Activated T-cell treated with anti-CD3 and anti-CD28 coated beads, Interleukin-2, amount 50 U/mL, for 24 hours (primary cell): ENCODE results near the gene NRL.
"Not testable (repeated sequence)": the region's sequence is repeated elsewhere in the genome, so short reads cannot be mapped to it uniquely, and the experiment has no call there.

Source experiments
- DNase-seq: peaks from one replicate; pipeline ENCODE4 v3.0.0-alpha.2; 2020
- H3K27ac Mint-ChIP-seq: 2 replicates; pipeline ENCODE4 v1.8.0; 2020; ENCODE audit warnings: mild to moderate bottlenecking, mixed read lengths
- H3K27me3 Mint-ChIP-seq: 2 replicates; pipeline ENCODE4 v1.8.0; 2020; ENCODE audit warnings: mixed read lengths
- H3K36me3 Mint-ChIP-seq: 2 replicates; pipeline ENCODE4 v1.8.0; 2020; ENCODE audit warnings: low read depth, mixed read lengths
- H3K4me1 Mint-ChIP-seq: 2 replicates; pipeline ENCODE4 v1.8.0; 2020; ENCODE audit warnings: low read depth, mixed read lengths
- H3K4me3 Mint-ChIP-seq: 2 replicates; pipeline ENCODE4 v1.8.0; 2020; ENCODE audit warnings: mild to moderate bottlenecking, moderate library complexity, mixed read lengths
- H3K9me3 Mint-ChIP-seq: 2 replicates; pipeline ENCODE4 v1.8.0; 2020; ENCODE audit warnings: mixed read lengths

NRL gene

GRCh38 chr14:24057867-24058259 lies 56.9 kb downstream of the NRL start:
- Mint-ChIP-seq H3K4me3 (no peak overlapping the region), H3K27me3 (peaks cover 9% of the 10 kb centered on the region), H3K27ac (peak overlapping the region; percentile 69), H3K9me3 (no peaks in the 10 kb centered on the region), H3K36me3 (no peaks in the 10 kb centered on the region), H3K4me1 (peaks cover 14% of the 10 kb centered on the region)
- DNase-seq: no peak

GRCh38 chr14:24057271-24057670 lies 57.5 kb downstream of the NRL start:
- Mint-ChIP-seq H3K27ac (no peak overlapping the region), H3K27me3 (peaks cover 9% of the 10 kb centered on the region), H3K36me3 (no peaks in the 10 kb centered on the region), H3K4me1 (peaks cover 19% of the 10 kb centered on the region), H3K9me3 (no peaks in the 10 kb centered on the region), H3K4me3 (no peak overlapping the region)
- DNase-seq: peak; percentile 30

- Mint-ChIP-seq H3K27ac (no peak overlapping the region), H3K36me3 (no peaks in the 10 kb centered on the region), H3K27me3 (peaks cover 9% of the 10 kb centered on the region), H3K4me3 (no peak overlapping the region), H3K4me1 (peaks cover 19% of the 10 kb centered on the region), H3K9me3 (no peaks in the 10 kb centered on the region)
- DNase-seq: no peak
Observed at GRCh38 chr14:24056800-24057184, 58.0 kb downstream of the NRL start.

GRCh38 chr14:24055971-24056799 lies 58.6 kb downstream of the NRL start:
- no peaks in the 10 kb centered on the region for H3K9me3 Mint-ChIP-seq
- no peaks in the 10 kb centered on the region for H3K36me3 Mint-ChIP-seq
- no peak overlapping the region for H3K4me3 Mint-ChIP-seq
- peaks cover 23% of the 10 kb centered on the region for H3K4me1 Mint-ChIP-seq
- peak; percentile 25 for DNase-seq
- H3K27me3 Mint-ChIP-seq: peaks cover 12% of the 10 kb centered on the region
- H3K27ac Mint-ChIP-seq: no peak overlapping the region

GRCh38 chr14:24054646-24055045 lies 60.1 kb downstream of the NRL start:
- Mint-ChIP-seq H3K4me3 (no peak overlapping the region), H3K27me3 (peaks cover 20% of the 10 kb centered on the region), H3K4me1 (peaks cover 26% of the 10 kb centered on the region), H3K9me3 (no peaks in the 10 kb centered on the region), H3K27ac (no peak overlapping the region), H3K36me3 (no peaks in the 10 kb centered on the region)
- peak; percentile 31 for DNase-seq

- no peak overlapping the region for H3K27ac Mint-ChIP-seq
- peaks cover 26% of the 10 kb centered on the region for H3K4me1 Mint-ChIP-seq
- peak; percentile 28 for DNase-seq
- H3K9me3 Mint-ChIP-seq: no peaks in the 10 kb centered on the region
- no peaks in the 10 kb centered on the region for H3K36me3 Mint-ChIP-seq
- no peak overlapping the region for H3K4me3 Mint-ChIP-seq
- peaks cover 21% of the 10 kb centered on the region for H3K27me3 Mint-ChIP-seq
Observed at GRCh38 chr14:24054324-24054641, 60.5 kb downstream of the NRL start.

- H3K36me3 Mint-ChIP-seq: no peaks in the 10 kb centered on the region
- peaks cover 21% of the 10 kb centered on the region for H3K27me3 Mint-ChIP-seq
- no peak overlapping the region for H3K27ac Mint-ChIP-seq
- H3K9me3 Mint-ChIP-seq: no peaks in the 10 kb centered on the region
- peaks cover 26% of the 10 kb centered on the region for H3K4me1 Mint-ChIP-seq
- DNase-seq: peak; percentile 49
- peak overlapping the region; percentile 63 for H3K4me3 Mint-ChIP-seq
Observed at GRCh38 chr14:24053548-24054323, 61.0 kb downstream of the NRL start.

GRCh38 chr14:24052656-24053547 lies 61.8 kb downstream of the NRL start:
- Mint-ChIP-seq H3K4me3 (peak overlapping the region; percentile 63), H3K9me3 (no peaks in the 10 kb centered on the region), H3K27me3 (peaks cover 21% of the 10 kb centered on the region), H3K4me1 (peaks cover 24% of the 10 kb centered on the region), H3K27ac (peak overlapping the region; percentile 57), H3K36me3 (no peaks in the 10 kb centered on the region)
- peak; percentile 71 for DNase-seq

- H3K27ac Mint-ChIP-seq: peak within 1 kb of the TSS; percentile 69
- H3K4me1 Mint-ChIP-seq: peaks cover 24% of the 10 kb centered on the region
- peak within 1 kb of the TSS; percentile 68 for H3K4me3 Mint-ChIP-seq
- H3K9me3 Mint-ChIP-seq: no peaks in the 10 kb centered on the region
- peak; percentile 79 for DNase-seq
- no peaks in the 10 kb centered on the region for H3K36me3 Mint-ChIP-seq
- H3K27me3 Mint-ChIP-seq: peaks cover 21% of the 10 kb centered on the region
Observed at GRCh38 chr14:24051789-24052655, 62.7 kb downstream of the NRL start, which contains the start of gene CARMIL3. CARMIL3 (plus strand) TSS chr14:24052009; CDS start chr14:24052154, 145 bp downstream.

GRCh38 chr14:24051176-24051788 lies 63.5 kb downstream of the NRL start:
- DNase-seq: no peak
- Mint-ChIP-seq H3K4me3 (peak overlapping the region; percentile 68), H3K36me3 (no peaks in the 10 kb centered on the region), H3K9me3 (no peaks in the 10 kb centered on the region), H3K27ac (peak overlapping the region; percentile 69), H3K27me3 (peaks cover 21% of the 10 kb centered on the region), H3K4me1 (peaks cover 24% of the 10 kb centered on the region)

- not testable (repeated sequence) for H3K36me3 Mint-ChIP-seq, H3K27ac Mint-ChIP-seq, H3K9me3 Mint-ChIP-seq, DNase-seq
- Mint-ChIP-seq H3K27me3 (peaks cover 21% of the 10 kb centered on the region), H3K4me3 (peak overlapping the region; percentile 68), H3K4me1 (peaks cover 24% of the 10 kb centered on the region)
Observed at GRCh38 chr14:24050753-24051152, 64.0 kb downstream of the NRL start.

- H3K4me3 Mint-ChIP-seq, H3K9me3 Mint-ChIP-seq, H3K36me3 Mint-ChIP-seq, H3K27ac Mint-ChIP-seq, DNase-seq: not testable (repeated sequence)
- Mint-ChIP-seq H3K4me1 (peaks cover 23% of the 10 kb centered on the region), H3K27me3 (peaks cover 11% of the 10 kb centered on the region)
Observed at GRCh38 chr14:24049002-24049401, 65.7 kb downstream of the NRL start.

- Mint-ChIP-seq H3K36me3 (no peaks in the 10 kb centered on the region), H3K4me3 (no peak overlapping the region), H3K27ac (no peak overlapping the region), H3K9me3 (no peaks in the 10 kb centered on the region), H3K27me3 (no peaks in the 10 kb centered on the region), H3K4me1 (no peaks in the 10 kb centered on the region)
- DNase-seq: no peak
Observed at GRCh38 chr14:24042746-24043145, 72.0 kb downstream of the NRL start.
